ENCODE data around the gene RBM28.

The RBM28 gene

GRCh38 chr7:128255271-128255670, 88.4 kb downstream of the RBM28 start:
- DNase-seq = no peak

- no peak for DNase-seq
These were observed 89.2 kb downstream of the RBM28 start for GRCh38 chr7:128254470-128254869.

- no peak for DNase-seq
These were observed 90.0 kb downstream of the RBM28 start for GRCh38 chr7:128253701-128254100.

GRCh38 chr7:128251337-128251736, 92.4 kb downstream of the RBM28 start:
- DNase-seq = no peak
